NCI-H774 (cell line): ENCODE measurements around the gene TIMP1.
"Not testable (repeated sequence)": the region's sequence is repeated elsewhere in the genome, so short reads cannot be mapped to it uniquely, and the experiment has no call there.

Experiments
- DNase-seq: peaks from one replicate; lab custom pipeline; 2025; lab: John Stamatoyannopoulos, UW

Gene TIMP1

DNA sequence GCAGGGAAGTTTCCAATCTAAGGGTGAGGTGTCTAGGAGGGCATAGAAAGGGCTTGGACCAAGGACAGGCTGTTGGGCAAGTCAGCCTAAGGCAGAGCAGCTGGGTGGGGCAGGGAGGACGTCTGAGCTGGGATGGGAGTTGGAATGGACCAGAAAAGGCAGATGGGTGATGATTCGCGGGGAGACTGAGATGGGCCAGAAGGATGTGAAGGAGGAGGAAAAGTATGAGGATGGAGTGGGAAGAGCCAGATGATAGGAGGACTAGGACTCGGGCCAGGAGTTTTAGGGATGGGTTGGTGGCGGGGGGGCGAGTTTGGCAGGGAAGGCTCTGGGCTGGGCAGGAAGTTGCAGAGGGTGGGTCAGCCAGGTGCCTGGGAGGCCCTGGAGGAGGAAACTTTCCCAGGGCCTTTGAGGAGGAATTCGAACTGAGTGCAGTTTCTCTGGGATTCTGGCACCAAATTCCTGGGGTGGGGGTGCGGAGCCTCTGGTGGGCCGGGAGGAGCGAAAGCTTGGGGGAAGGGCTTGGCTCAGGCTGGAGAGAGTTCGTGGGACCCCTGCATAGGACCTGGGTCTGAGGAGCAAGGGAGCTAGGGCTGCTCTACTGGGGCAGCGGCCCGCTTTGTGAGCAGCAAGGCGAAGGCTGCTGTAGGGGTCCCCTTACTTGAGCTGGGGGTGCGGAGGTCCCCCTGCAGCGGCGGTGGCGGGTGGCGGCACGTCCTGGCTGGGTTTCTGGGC, 8.7 kb upstream of the TIMP1 start:
- no peak for DNase-seq

DNA sequence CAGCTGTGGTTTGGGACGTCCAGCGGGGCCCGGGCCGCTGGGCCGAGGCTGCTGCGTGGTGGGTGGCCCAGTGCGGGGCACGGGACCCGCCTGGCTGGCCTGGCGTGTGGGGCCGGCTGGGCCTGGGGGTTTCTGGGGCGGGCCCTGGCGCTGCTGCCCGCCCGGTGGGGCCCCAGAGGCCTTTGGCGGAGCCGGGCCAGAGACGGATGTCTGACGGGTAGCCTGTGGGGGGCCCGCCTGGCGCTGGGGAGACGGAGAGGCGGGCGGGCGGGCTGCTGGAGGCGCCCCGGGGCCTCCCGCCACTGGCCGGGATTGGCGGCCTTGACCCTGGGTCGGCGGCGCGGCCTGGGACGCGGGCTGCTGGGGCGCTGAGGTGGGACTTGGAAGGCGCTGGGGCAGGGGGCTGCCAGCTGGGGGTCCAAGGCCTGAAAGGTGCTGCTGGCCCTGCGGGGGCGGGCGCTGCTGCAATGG, 8.1 kb upstream of the TIMP1 start:
- no peak for DNase-seq

DNA sequence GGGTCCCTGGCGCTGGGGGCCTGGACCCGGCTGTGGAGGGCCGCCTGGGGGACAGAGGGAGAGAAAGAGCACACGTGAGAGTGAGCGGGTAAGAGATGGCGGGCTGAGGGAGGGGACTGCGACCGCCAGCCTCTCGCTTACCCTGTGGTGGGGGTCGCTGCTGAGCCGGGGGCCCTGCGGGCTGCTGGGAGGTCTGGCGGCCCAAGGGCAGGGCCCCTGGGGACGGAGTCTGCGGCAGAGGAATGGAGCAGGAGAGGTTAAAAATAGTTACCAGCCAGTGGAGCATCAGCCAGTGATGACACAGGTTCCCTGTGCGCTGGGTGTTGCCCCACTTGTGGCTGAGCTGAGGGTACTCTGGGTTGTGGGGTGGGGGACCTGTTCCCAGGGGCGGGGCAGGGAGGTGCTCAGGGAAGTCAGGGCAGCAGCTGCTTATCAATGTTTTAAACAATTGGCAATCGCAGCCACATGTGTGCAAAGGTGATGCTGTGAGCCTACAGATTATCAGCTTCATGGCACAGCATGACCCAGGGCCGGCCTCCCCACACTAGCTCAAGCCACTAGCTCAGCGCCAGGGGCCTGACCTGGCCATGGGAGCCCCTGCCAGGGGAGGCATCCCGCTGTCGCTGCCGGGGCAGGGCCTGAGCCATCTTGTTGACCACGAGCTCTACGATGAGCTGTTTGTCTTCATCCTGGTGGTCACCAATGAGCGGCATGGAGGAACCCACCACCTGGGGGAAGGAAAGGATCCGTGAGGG, 7.5 kb upstream of the TIMP1 start:
- no peak for DNase-seq

DNA sequence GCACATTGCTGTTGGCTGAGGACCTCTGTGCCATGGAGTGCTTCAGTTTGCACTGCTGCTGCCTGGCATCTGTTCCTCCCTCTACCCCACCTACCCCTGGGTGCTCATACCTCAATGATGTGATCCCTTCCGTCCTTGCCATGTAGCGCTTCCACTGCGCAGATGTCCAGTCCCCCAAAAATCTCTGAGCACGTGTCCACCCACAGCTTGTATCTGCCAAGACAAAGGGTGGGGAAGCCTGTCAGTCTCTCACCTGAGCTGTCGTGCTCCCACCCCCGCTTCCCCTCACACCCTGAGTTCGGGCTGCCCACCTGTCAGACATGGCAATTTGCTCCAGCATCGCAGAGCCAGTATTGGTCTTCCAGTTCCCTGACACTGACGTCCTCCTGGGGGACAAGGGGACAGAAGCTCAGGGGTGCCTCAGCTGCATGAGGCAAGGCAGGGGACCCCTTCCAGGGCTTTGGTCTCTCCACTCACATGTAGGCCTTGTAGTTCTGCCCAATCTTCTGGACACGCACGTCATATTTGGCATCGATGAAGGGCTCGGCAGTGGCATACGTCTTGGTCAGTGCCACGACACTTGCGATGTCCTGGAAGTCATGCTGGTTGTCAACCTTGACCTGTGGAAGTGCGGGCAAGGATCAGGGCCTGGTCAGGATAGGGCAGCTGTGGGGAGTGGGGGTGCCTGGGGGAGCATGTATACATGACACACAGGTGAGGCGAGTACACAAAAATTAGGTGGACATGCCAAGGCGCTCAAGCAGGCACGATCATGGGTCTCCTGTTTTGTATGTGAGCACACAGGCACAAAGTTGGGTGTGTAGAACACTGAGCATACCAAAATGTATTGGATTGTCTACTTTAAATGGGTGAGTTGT, 6.0 kb upstream of the TIMP1 start:
- no peak for DNase-seq

DNA sequence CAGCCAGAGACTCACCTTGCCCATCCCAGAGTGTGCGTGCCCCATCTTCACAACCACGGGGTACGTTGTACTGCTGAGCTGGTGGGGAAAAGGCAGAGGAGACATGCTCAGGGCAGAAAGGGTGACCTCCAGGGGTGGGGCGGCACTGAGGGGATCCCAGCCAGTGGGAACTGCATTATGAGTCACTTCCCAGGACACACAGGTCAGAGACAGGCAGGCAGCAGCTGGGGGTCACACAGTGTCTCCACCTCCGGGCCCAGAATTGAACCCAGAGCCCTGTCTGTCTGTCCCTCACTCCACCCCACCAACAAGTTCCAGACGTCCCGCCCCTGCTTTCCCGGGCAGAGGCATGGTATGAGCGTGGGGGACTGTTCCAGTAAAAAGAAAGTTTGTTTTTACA, 4.8 kb upstream of the TIMP1 start:
- no peak for DNase-seq

DNA sequence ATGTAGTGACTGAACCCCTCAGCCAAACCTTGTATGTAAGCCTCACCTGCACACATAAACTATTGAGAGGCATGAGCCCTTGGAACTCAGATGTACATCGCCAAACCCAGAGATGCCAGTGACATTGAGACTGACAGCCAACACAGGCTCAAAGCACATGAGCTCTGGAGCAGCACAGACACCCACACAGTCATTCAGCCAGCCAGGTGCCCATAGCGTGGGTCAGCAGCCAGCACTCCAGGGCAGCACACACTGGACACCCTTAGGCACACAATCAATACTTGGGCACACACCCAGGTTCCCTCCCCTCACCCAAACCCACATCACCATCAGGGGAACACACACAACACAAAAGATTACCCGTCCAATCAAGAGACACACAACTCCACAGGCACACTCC, 4.3 kb upstream of the TIMP1 start:
- no peak for DNase-seq

DNA sequence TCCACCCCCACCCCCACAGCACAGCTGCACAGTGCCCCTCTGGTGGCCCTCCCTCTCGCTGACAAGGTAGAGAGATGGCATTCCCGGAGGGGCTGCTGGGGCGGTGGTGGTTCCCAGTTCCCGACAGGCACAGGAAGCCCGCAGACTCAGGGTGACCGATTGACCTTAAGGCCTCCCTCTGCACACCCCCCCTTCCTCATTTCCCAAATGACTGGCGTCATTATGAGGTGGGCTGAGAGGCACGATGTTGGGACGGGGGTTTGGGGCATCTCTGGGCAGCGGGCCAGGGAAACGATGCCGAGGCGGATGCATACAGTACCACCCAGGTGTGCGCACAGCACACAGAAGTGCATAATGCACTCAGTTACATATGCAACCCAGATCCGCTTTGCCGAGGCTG, 3.5 kb upstream of the TIMP1 start:
- DNase-seq = no peak

DNA sequence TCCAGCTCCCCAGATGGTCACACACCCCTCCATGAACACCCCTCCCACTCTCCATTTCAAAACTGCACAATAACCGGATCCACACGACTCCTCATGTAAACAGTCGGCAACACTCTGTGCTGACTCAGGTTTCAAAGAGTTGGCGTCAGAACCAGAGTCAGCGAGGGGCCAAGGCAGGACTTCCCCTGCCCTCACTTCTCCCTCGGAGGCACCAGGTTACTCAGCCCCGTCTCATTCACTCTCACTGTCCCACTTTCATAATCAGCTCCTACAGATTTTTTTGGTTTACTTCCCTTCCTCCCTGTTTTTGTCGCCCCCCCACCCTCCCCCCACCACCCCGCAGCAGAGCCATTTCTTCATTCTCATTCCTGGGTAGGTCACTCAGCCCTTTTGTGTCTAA, 2.7 kb upstream of the TIMP1 start:
- DNase-seq = no peak

DNA sequence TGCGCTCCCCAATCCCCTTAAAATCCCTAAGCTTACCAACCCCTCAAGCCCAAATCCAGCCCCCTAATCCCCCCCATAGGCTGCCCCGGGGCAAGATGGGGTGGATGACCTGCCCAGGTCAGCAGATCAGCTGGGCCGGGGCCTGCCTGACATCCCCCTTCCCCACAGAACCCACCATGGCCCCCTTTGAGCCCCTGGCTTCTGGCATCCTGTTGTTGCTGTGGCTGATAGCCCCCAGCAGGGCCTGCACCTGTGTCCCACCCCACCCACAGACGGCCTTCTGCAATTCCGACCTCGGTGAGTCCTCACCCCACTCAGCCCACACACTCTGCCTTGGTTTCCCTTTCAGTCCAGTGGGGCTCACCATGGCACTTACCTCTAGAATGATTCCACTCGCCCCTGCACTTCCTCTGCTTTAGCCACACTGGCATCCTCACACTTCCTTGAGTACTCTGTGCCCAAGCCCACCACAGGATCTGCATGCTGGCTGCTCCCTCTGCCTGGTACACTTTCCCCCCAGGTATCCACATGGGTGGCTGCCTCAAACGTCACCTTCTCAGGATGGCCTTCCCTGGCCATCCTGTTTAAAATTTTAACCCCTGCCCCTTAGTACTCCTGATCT, 1.1 kb downstream of the TIMP1 start:
- no peak for DNase-seq

DNA sequence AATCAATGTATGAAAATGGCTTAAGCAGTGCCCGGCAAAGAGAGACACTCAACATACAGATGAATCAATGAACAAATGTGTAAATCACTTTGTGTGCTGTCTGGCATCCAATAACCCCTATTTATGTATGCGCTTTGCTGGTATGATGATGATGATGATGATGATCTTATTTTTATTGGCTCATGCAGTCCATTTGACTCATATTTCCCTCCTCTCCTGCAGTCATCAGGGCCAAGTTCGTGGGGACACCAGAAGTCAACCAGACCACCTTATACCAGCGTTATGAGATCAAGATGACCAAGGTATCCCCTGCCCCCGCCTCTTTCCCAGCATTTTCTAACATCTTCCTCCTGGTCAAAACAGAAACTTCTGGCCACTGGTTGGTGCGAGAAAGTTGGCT, 2.5 kb downstream of the TIMP1 start:
- no peak for DNase-seq

DNA sequence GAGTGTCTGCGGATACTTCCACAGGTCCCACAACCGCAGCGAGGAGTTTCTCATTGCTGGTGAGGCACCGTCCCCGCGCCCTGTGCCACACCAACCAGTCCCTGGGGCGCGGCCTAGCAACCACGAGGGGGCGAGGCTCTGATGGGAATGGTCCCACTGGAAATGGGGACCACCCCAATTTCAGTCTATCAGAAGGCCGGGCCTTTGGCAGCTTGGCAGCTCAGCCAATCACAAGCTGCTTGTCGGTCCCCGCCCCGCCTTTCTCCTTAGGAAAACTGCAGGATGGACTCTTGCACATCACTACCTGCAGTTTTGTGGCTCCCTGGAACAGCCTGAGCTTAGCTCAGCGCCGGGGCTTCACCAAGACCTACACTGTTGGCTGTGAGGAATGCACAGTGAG, 3.0 kb downstream of the TIMP1 start:
- no peak for DNase-seq

DNA sequence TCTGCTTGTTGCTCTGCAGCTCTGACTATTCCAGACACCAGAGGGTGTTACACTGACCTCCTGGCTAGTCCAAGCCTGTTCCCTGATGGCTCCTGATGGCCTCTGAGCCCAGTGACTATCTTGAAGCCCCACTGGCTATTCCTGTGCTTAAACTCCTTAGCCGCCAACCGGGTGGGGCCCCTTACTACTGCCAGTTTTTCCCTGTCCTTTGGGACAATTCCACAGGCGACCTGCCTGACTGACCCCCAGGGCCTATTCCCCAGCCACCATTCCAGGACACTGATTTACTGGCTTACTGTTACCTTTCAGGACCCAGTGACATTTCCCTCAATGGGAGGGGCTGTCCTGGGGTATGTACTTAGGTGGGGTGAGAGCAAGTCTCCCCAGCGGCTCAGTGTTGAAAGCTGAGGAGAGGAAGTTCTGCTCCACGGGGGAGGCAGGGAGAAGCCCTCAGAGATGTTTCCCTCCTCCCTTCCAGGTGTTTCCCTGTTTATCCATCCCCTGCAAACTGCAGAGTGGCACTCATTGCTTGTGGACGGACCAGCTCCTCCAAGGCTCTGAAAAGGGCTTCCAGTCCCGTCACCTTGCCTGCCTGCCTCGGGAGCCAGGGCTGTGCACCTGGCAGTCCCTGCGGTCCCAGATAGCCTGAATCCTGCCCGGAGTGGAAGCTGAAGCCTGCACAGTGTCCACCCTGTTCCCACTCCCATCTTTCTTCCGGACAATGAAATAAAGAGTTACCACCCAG, 4.0 kb downstream of the TIMP1 start:
- no peak for DNase-seq

DNA sequence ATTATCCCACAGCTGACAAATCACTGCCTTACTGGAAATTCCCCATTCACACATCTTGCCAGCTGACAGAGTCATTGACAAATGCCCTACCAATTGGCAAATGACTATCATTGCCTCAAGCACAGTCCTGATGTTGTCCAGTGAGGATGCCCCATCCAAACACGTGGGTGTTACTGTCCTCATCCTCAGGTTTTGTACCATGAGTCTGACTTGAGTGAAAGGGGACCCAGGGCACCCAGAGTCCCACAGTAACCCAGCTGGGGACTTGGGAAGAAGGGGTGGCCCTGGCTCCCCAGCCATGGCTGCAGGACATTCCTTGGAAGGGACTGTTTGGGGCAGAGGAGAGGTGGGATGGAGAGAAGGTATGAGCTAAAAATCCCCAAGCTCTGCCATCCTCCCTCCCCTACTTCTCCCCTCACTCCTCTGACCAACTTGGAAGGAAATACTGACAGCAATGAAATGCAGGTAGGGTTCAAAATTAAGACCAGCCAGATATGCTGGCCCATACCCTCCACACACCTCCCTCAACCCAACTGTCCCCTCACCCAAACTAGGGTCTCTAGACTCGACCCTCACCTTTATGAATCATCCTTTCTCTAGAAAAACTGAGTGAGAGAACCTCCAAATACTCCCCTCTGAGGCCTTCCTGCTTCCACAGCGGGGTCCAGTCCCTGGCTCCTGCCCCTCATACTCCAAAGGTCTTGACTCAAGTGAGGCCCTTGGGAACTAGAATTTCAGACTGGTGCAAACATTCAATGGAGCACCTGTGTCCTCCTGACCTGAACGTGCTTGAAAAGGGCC, 5.1 kb downstream of the TIMP1 start:
- DNase-seq = no peak

DNA sequence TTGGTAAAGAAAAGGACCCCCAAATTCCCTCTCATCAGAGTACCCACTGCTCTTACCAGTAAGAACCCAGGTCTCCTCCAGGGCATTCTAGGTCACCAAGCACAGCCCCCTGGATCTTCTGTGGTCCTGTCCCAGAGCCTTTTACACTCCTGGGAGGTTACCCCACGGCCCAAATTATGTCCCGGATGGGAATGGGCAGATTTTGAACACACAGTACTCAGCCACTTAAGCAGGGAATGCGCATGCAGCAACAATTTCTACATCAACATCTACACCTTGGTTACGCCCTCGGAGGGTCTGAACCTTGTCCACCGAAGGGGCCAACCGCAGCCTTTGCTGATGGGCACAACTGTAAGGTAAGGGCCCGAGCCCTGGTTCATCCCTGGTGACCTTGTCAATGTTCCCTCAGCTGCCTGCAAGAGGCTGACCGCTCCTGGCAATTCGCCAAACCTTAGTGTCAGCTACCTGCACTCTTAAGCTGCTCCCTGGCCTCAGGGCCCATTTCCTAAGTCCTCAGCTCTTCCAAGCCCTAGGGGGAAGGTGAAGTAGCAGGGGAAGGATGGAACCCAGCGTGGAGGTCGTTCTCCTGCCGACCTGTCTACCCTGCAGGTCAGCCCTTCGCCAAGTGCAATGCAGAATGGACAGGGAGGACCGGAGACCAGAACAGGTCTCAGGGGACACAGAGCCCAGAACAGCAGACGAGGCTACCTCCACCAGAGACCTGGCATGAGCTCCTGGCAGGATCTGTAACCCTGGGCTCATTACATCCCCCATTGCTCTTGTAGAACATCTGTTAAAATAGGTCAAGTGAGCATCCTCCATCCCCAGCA, 5.9 kb downstream of the TIMP1 start:
- DNase-seq = no peak

DNA sequence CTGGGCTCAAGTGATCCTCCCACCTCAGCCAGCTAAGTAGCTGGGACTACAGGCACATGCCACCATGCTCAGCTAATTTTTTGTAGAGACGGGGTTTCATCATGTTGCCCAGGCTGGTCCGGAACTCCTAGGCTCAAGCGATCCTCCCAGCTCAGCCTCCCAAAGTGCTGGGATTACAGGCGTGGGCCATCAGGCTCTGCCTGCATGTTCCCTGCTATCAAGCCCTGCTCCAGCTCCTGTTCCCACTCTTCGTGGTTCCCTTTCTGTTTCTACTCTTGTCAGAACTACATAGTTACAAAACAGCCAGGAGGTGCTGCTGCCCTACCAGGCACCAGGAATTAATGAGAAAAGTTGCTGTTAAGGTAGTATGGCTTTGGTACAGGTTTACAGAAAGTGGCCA, 8.7 kb downstream of the TIMP1 start:
- DNase-seq = no peak

DNA sequence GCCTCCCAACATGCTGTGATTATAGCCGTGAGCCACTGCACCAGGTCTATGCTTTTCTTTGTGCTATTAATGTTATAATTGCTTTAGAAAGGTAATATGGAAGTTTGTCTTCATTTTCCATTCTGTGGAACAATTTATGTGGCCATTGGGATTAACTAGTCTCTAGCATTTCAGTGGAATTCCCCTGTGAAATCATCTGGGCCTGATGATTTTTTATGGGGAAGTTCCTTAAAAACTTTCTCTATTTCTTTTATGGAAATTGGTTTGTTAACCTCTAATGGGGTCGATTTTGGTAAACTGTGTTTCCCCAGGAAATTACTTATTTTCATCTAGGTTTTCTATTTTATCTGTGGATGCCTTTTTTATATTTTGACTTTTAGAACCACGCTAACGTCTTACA, 11.3 kb downstream of the TIMP1 start:
- no peak for DNase-seq

DNA sequence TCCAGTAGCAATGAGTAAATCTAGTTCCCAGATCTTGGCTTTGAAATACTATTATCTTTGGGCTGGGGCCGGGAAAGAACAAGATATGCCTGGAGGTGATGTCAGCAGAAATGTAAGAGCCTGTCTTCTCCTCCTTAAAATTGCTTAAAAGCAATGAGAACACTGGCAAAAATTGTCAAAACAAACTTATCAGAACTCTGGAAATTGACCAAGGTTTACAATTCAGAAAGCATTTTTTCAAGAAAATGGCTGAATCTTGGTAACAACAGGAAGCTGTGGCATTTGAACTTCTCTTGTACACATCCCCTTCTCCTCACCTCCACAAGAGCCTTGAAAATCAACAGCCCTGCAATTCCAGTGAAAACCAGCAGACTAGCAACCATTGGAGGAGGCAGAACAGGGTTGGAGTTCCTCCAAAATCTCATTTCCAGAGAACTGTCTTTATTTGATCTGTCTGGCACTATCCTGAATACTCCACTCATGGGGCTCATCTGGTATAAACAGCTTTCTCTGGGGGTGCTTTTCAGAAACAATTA, 13.5 kb downstream of the TIMP1 start:
- DNase-seq = no peak

DNA sequence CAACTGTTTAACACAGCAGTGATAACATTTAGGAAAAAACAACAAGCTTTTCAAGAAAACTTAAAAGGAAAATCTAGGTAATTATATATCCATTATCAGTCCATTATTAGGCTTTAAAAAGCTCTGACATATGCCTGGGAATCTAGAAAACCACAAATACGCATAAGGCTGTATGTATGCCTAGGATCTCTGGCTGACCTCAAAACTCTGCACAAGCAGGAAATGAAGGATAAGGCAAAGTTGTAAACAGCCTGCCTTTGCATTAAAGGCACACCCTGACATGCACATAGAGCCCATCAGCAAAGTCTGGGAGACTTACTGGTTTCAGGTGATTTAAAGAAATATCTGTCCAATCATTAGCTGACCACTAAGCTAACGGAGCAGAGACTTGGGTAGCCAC, 14.0 kb downstream of the TIMP1 start:
- DNase-seq = no peak

DNA sequence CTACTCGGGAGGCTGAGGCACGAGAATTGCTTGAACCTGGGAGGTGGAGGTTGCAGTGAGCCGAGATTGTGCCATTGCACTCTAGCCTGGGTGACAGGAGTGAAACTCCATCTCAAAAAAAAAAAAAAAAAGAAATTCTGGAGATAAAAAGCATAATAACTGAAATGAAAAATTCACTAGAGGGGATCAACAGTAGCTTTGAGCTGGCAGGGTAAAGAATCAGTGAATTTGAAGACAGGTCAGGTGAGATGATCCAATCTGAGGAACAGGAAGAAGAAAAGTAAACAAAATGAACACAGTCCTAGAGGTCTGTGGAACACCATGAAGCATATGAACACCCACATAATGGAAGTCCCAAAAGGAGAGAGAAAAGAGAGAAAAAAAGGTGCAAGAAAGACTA, 15.0 kb downstream of the TIMP1 start:
- DNase-seq = no peak

DNA sequence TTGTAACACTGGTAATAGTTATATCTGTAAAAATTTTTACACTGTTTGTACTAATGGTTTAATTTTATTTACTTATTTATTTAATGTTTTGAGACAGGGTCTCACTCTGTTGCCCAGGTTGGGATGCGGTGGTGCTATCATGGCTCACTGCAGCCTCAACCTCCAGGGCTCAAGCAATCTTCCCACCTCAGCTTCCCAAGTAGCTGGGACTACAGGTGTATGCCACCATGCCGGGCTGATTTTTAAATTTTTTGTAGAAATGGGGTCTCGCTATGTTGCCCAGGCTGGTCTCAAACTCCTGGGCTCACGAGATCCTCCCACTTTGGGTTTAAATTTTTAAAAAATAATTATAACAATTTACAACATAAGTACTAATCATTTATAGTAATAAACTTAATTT, 20.9 kb downstream of the TIMP1 start:
- DNase-seq = not testable (repeated sequence)
